Activated CD8-positive, alpha-beta memory T cell treated with anti-CD3 and anti-CD28 coated beads for 36 hours (primary cell): ENCODE results near the gene SUCO. TPM values are rescaled to one million over a fixed set of nuclear protein-coding genes. Genes with fewer than 3 reads are reported as not detected.
"Not testable (repeated sequence)": the region's sequence is repeated elsewhere in the genome, so short reads cannot be mapped to it uniquely, and the experiment has no call there.

Experiments used
- CTCF ChIA-PET: fragments of 350-600 bp; sonication (Branson Sonifier 250); formaldehyde crosslinking; loops from one replicate; lab custom pipeline; 2021; ENCODE audit warnings: antibody characterized with exemption; lab: Charles Lee
- POLR2A ChIA-PET: fragments of 350-600 bp; sonication (Branson Sonifier 250); formaldehyde crosslinking; loops from one replicate; lab custom pipeline; 2021; ENCODE audit warnings: antibody characterized with exemption; lab: Charles Lee
- total RNA-seq, 2 experiments: library from RNA; stranded (reverse); gene quantifications; one replicate each; pipeline ENCODE4 v1.2.3, GENCODE V29; 2021

Gene SUCO
- total RNA-seq, 2 experiments from 2014 or later: 18.9 to 20.6 TPM

GRCh38 chr1:172551279-172551678, 18.3 kb downstream of the SUCO start:
- ChIA-PET CTCF (no interaction called here), POLR2A (no interaction called here)

GRCh38 chr1:172554915-172555314, 22.0 kb downstream of the SUCO start:
- ChIA-PET POLR2A (no interaction called here), CTCF (no interaction called here)

DNA sequence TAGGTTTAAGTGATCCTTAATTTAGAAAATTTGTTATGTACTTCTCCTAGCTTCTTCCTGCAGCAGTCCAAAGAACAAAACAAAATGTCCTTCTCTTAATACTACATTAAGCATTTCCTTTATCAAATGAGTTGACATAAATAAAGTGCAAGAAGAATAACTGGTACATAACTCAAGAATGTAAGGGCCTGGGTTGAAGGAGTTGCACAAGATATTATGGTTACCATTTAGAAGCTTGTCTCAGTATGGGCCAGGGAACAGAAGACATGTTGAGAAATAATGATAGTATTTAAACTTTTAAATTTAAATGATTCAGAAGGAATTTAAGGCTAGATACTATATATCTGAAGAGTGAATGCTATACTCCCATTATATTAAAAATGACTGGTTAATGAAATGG, 23.5 kb downstream of the SUCO start:
- ChIA-PET CTCF (no interaction called here), POLR2A (no interaction called here)

DNA sequence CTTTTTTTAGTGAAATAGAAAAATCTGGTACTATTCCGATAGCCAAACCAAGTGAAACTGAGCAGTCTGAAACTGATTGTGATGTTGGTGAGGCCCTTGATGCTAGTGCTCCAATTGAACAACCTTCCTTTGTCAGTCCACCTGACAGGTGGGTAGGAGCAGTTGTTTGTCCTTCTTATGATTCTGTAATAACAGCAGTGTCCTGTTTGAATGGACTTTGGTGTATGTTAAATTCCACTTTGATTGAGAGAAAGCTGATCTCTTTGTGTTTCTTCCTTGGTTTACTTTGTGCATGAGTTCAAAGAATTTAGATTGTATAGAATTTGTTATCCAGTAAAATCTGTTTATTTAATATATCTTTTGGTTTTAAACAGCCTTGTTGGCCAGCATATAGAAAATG, 24.3 kb downstream of the SUCO start:
- ChIA-PET CTCF (no interaction called here), POLR2A (no interaction called here)

DNA sequence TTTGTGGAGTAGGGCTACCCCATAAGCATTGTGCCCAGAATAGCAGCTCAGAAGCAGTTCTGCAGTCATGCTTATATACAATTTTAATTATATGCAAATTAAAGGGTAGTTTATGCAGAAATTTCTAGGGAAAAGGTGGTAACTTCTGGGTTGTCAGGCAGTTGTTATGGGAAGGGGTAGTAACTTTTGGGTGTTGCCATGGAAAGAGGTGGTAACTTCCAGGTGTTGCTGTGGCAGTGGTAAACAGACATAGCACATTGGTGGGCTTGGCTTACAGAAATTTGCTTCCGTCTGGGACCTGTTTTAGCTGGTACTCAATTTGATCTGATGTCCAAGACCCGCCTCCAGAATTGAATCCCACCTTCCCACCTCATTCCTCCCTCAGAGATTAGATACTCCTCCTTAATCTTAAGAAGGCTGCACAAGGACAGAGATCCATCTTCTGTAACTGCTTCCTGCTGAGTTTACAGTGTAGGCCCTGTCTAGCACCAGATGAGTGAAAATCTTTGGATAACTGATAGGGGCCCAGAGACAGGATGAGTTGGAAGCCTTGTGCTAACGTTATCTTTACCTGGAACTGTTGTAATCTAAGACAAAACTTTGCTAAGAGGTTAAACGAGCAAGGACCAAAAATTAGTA, 26.7 kb downstream of the SUCO start:
- ChIA-PET CTCF (no interaction called here), POLR2A (no interaction called here)

- CTCF ChIA-PET: no interaction called here
- POLR2A ChIA-PET: no interaction called here
These were observed 28.3 kb downstream of the SUCO start for GRCh38 chr1:172561252-172561651.

GRCh38 chr1:172566196-172566997, 33.4 kb downstream of the SUCO start:
- POLR2A ChIA-PET: interaction anchor here (0.8 kb wide), 1 partner anchor 45 kb away, joined by 3 read pairs; no protein-coding TSS in a partner anchor
- CTCF ChIA-PET: no interaction called here

DNA sequence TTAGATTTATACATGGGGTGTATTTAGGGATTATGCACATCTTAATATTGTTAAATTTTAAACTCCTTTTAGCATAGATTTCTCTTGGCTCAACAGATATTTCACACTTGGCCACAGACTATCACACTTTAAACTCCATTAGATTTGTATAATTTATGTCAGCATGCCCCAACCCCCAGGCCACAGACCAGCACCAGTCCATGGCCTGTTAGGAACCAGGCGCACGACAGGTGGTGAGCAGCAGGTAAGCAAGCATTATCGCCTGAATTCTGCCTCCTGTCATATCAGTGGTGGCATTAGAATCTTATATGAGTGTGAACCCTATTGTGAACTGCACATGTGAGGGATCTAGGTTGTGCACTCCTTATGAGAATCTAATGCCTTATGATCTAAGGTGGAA, 34.8 kb downstream of the SUCO start:
- CTCF ChIA-PET: no interaction called here
- POLR2A ChIA-PET: no interaction called here

GRCh38 chr1:172574080-172574479, 41.1 kb downstream of the SUCO start:
- CTCF ChIA-PET: no interaction called here

DNA sequence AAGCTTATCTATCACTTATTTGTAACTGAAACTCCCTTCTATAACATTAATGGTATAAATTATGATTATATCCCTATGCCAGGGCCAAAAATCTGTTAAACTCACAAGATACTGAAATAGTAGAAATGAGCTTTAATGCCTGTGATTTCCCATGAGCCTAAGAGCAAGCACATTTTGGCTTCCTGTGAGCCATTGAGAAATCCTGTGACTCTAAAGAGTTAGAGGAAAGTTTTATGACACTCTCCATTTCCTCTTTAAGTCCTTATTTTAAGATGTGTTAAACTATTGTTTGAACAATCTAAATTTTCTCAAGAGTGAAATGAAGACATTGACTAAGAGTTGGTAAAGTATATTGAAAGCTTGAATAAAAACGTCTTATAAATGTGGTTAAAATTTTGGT, 45.6 kb downstream of the SUCO start:
- ChIA-PET CTCF (no interaction called here), POLR2A (no interaction called here)

More at GRCh38 chr1:172574080-172574479, 41.1 kb downstream of the SUCO start:
- POLR2A ChIA-PET: no interaction called here

GRCh38 chr1:172581273-172581672, 48.3 kb downstream of the SUCO start:
- CTCF ChIA-PET: interaction anchor here (0.6 kb wide), 1 partner anchor 136 kb away, joined by 5 read pairs; no protein-coding TSS in a partner anchor
- POLR2A ChIA-PET: no interaction called here

DNA sequence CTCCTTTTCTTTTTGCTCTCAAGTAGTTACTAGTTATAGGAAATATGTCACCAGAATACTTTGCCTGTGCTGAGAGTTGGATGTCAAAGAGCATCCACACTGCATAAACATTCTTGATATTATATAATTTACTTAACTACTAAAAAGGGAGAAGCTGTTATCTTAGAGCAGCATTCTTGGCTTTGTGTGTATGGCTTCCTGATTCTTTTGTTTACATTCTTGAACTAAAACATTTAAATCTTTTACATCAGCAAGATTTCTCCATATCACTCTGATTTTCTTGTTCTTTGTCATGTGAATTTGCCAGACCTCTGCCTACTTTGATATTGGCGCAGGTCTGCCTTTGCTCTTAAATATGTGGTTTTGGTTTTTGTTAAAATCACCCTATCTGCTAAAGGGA, 48.8 kb downstream of the SUCO start:
- ChIA-PET POLR2A (no interaction called here), CTCF (interaction anchor here (0.6 kb wide), 1 partner anchor 150 kb away, joined by 6 read pairs; no protein-coding TSS in a partner anchor)

DNA sequence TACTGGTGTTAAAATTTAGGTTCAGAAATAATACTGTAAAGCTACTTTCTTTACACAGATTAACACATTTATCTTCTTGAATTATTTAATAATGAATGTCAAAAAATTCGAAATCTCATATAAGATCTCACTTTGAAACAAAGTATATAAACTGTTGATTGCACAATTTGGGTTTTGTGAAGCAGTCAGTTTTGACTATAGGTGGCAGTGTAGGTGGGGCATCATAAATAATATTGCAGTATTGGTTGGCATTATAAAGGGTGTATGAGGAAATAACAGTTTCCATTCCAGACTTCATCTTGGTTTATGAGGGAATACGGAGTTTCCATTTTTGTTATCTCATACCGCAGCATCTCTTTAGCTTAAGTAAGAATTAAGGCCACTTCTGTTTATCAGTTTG, 49.9 kb downstream of the SUCO start:
- ChIA-PET CTCF (no interaction called here), POLR2A (no interaction called here)

DNA sequence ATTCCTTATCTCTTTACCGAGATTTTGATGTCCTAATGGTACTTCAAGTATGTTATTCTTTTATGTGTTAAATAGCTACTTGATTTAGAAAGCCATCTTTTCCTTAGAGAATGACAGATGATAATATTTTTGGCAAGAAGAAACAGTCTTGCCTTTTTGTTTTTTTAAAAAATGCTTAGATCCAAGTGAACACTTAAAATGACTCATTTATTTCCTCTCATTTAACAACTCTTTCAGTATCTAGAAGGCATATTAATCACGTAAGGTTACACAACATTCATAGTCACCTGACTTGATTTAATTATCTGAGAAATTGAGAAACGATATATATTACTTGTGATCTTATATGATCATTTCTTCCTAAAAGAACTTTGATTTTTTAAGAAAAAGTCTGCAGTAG, 52.4 kb downstream of the SUCO start:
- POLR2A ChIA-PET: no interaction called here
- CTCF ChIA-PET: no interaction called here

DNA sequence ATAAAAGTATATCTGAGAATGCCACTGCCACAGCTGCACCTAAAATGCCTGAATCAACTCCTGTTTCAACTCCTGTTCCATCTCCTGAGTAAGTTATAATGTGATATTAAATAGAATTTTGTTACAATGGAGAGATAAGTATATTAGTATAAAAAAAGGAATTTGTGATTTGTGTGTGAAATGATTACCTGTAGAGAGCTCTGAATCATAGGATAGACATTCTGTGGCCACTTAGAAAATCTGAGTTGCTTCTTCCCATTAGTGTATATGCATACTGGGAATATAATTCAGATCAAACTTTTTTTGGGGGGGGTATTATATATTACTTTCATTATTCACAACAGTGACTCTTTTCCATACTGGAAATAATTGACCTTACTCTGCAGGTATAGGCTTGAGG, 52.9 kb downstream of the SUCO start:
- POLR2A ChIA-PET: no interaction called here
- CTCF ChIA-PET: no interaction called here

DNA sequence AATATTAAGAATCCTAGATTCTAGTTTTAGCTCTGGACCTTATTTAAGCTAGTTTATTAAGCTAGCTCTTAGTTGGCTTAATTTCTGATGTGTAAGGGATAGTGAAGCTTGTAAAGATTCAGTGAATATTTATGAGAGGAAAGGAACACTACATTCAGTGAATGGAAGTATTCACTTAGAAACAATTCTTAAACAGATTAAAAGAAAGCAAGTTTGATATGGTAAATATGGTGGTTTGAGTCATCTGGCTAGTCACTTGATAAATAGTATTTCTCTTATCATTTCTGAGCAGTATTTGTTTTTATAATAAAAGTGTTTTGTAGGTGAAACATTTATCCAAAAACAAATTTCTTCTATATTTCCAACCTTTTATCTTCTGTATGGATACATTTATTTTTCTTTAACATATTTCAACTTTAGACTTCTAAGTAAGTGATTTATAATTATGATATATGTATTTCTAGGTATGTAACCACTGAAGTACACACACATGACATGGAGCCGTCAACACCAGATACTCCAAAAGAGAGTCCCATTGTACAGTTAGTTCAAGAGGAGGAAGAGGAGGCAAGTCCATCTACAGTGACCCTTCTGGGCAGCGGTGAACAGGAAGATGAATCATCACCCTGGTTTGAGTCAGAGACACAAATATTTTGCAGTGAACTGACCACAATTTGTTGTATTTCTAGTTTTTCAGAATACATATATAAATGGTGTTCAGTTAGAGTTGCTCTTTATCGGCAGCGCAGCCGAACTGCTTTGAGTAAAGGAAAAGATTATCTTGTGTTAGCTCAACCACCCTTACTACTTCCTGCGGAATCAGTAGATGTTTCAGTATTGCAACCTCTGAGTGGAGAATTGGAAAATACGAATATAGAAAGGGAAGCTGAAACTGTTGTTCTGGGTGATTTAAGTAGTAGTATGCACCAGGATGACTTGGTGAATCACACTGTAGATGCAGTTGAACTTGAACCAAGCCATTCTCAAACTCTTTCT, 55.6 kb downstream of the SUCO start:
- CTCF ChIA-PET: interaction anchor here (0.9 to 1.2 kb wide), 2 partner anchors 26 to 140 kb away, joined by 3 read pairs; no protein-coding TSS in a partner anchor

GRCh38 chr1:172589553-172589952, 56.6 kb downstream of the SUCO start:
- POLR2A ChIA-PET: no interaction called here
- CTCF ChIA-PET: interaction anchor here (1.2 kb wide), 2 partner anchors 25 to 138 kb away, joined by 3 to 4 read pairs; no protein-coding TSS in a partner anchor

More for the DNA sequence above, 55.6 kb downstream of the SUCO start:
- POLR2A ChIA-PET: no interaction called here

DNA sequence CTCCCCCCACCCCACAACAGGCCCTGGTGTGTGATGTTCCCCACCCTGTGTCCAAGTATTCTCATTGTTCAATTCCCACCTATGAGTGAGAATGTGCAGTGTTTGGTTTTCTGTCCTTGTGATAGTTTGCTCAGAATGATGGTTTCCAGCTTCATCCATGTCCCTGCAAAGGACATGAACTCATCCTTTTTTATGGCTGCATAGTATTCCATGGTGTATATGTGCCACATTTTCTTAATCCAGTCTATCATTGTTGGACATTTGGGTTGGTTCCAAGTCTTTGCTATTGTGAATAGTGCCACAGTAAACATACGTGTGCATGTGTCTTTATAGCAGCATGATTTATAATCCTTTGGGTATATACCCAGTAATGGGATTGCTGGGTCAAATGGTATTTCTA, 58.5 kb downstream of the SUCO start:
- POLR2A ChIA-PET, CTCF ChIA-PET: not testable (repeated sequence)

- POLR2A ChIA-PET: interaction anchor here (0.6 kb wide), 1 partner anchor 247 kb away, joined by 3 read pairs; no protein-coding TSS in a partner anchor
- CTCF ChIA-PET: not testable (repeated sequence)
These were observed 62.1 kb downstream of the SUCO start for GRCh38 chr1:172595066-172595465.
